Right lobe of liver (tissue), 6 donors: Measurements from ENCODE around the gene GRIPAP1. TPM values are rescaled to one million over a fixed set of nuclear protein-coding genes. Genes with fewer than 3 reads are reported as not detected.

Source experiments
- ATAC-seq, 4 donors: fragments of 200-7000 bp; cut with Tn5 transposase; one replicate each; pipeline ENCODE4 v1.9.1; 2020; ENCODE audit warnings: mild to moderate bottlenecking in 4 of 4, moderate library complexity in 4 of 4
- DNase-seq, 3 donors: peaks; one replicate each; pipeline ENCODE4 v3.0.0-alpha.2; 2020
- H3K27ac ChIP-seq, 3 donors: fragments of 200-600 bp; one replicate each; pipeline ENCODE4 v1.8.0; 2022
- H3K27me3 ChIP-seq, 2 donors: fragments of 200-600 bp; one replicate each; pipeline ENCODE4 v1.8.0; 2022
- H3K36me3 ChIP-seq, 4 donors: fragments of 200-600 bp; sonication (generic) in 1 of 4; one replicate each; pipeline versions ENCODE4 v1.5.1 to v1.8.0; 2017 to 2022; ENCODE audit warnings: control low read depth in 1 of 4
- H3K4me1 ChIP-seq, 4 donors: fragments of 200-600 bp; sonication (generic) in 1 of 4; one replicate each; pipeline versions ENCODE4 v1.5.1 to v1.8.0; 2017 to 2022; ENCODE audit warnings: control low read depth in 1 of 4
- H3K4me3 ChIP-seq, 3 donors: fragments of 200-600 bp; one replicate each; pipeline ENCODE4 v1.8.0; 2022
- H3K9me3 ChIP-seq, 4 donors: fragments of 200-600 bp; sonication (generic) in 1 of 4; one replicate each; pipeline versions ENCODE4 v1.5.1 to v1.8.0; 2017 to 2022; ENCODE audit warnings: control low read depth in 1 of 4
- POLR2A ChIP-seq: fragments of 450-650 bp; IDR thresholded peaks from one replicate; pipeline ENCODE4 v1.6.1; 2017; ENCODE audit warnings: antibody characterized with exemption, mild to moderate bottlenecking
- WGBS: methylation state at CpG from one replicate; pipeline ENCODE4 v1.1.6; 2018; ENCODE audit warnings: low coverage, low lambda C conversion rate; ENCODE audit not compliant: insufficient coverage; ENCODE audit errors: missing lambda C conversion rate; 5-methylcytosine and 5-hydroxymethylcytosine counted together
- intact Hi-C, 2 donors: fragments of 100-400 bp; cut with DNase I; formaldehyde crosslinking; loops; one replicate each; pipeline versions ENCODE4 v1.11.2 to v1.14.1; 2022
- total RNA-seq, 6 experiments: library from RNA; depleted of rRNA in 2 of 6; stranded (reverse); fragments of >200 nt in 2 of 6; fragmentation: NEBNext Ultra II Directional in 3 of 6; extraction: Animal tissue kit (Norgen Biotek cat#: 25700) in 3 of 6; gene quantifications; one replicate each; pipeline versions ENCODE4 v1.1.0 to v1.2.4, GENCODE V29; 2016 to 2023
- TF ChIP-seq, protein P1 (sequence below), 4 donors: fragments of 200-600 bp in 3 of 4; fragments of 450-650 bp in 1 of 4; IDR thresholded peaks; one replicate each; pipeline versions ENCODE4 v1.5.1 to v1.8.0; 2016 to 2022; ENCODE audit warnings: antibody characterized with exemption in 4 of 4, mild to moderate bottlenecking in 2 of 4
- donor health status: DM: no; HTN: yes; CAD: no.
- donor health status: DM: no; HTN: no; CAD: no.
- donor health status: DM: no; HTN: no; CAD: no.
- donor health status: DM: no; HTN: yes; CAD: no.
- donor health status: DM: no; HTN: yes; CAD: no.

The GRIPAP1 gene
- total RNA-seq, 6 experiments from 2014 or later: 15.3 to 32.1 (median 22.0) TPM

- TF ChIP-seq, protein P1, sequence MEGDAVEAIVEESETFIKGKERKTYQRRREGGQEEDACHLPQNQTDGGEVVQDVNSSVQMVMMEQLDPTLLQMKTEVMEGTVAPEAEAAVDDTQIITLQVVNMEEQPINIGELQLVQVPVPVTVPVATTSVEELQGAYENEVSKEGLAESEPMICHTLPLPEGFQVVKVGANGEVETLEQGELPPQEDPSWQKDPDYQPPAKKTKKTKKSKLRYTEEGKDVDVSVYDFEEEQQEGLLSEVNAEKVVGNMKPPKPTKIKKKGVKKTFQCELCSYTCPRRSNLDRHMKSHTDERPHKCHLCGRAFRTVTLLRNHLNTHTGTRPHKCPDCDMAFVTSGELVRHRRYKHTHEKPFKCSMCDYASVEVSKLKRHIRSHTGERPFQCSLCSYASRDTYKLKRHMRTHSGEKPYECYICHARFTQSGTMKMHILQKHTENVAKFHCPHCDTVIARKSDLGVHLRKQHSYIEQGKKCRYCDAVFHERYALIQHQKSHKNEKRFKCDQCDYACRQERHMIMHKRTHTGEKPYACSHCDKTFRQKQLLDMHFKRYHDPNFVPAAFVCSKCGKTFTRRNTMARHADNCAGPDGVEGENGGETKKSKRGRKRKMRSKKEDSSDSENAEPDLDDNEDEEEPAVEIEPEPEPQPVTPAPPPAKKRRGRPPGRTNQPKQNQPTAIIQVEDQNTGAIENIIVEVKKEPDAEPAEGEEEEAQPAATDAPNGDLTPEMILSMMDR (IDR thresholded peaks at IDR 0.05): no peak
- TF ChIP-seq POLR2A: no peak
- Histone ChIP-seq H3K27ac (peak overlapping the region in 1 of 3 donors; percentile 57), H3K27me3 (no peaks in the 10 kb centered on the region), H3K36me3 (no peaks in the 10 kb centered on the region), H3K4me1 (peaks cover 0 to 9% (median 0%) of the 10 kb centered on the region in 4 donors), H3K4me3 (no peak overlapping the region), H3K9me3 (no peaks in the 10 kb centered on the region)
- ATAC-seq: no peak
- intact Hi-C loops: no loop called here
- DNase-seq: no peak
- 52% methylated on average over 2 of the region's 2 CpGs for WGBS
Measured at GRCh38 chrX:49019050-49019449, 17.0 kb upstream of the GRIPAP1 start.

- no peak overlapping the region for H3K4me3 ChIP-seq
- no peaks in the 10 kb centered on the region for H3K4me1 ChIP-seq
- TF ChIP-seq POLR2A: no peak
- TF ChIP-seq, protein P1 (IDR thresholded peaks at IDR 0.05): no peak
- no peaks in the 10 kb centered on the region for H3K9me3 ChIP-seq
- WGBS: 81% methylated on average over 5 of the region's 5 CpGs
- H3K27me3 ChIP-seq: no peaks in the 10 kb centered on the region
- H3K36me3 ChIP-seq: no peaks in the 10 kb centered on the region
- intact Hi-C loops: no loop called here
- H3K27ac ChIP-seq: no peak overlapping the region
- ATAC-seq (no peak), DNase-seq (no peak)
Measured at GRCh38 chrX:49003696-49004095, 1.6 kb upstream of the GRIPAP1 start.

DNA sequence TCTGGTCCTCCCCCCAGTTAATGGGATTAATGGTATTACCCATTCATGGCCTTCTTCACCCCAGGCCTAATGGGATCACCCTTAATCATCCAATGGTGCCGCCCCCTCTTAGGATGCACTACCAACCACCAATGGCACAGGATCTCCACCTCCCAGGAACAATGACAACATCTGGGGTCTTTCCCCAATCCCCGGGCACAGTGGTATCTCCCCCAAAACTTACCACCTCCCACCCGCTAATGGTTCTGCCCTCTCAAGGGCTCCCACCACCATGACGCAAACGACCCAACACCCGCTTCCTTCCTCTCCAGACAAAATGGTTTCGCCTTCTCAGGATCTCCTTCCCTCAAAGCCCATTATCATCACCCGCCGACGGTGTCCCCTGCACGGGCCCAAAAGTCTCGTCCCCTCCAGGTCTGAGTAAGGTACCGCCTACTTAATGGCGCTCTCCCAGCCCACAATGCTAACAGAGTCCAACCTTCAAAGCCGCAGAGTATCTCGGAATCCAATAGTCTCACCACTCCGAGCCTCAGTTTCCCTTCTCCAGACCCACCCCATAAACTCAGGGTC lies 458 bp downstream of the GRIPAP1 start:
- H3K27ac ChIP-seq: peak overlapping the region; percentile 30 to 87 (median 83)
- no peak for DNase-seq
- WGBS: 25% methylated on average over 16 of the region's 17 CpGs
- peak overlapping the region; percentile 44 to 70 (median 65) for H3K4me3 ChIP-seq
- H3K27me3 ChIP-seq: no peaks in the 10 kb centered on the region
- no peaks in the 10 kb centered on the region for H3K4me1 ChIP-seq
- intact Hi-C loops: no loop called here
- ATAC-seq: peak; percentile 12 to 38 (median 24)
- no peaks in the 10 kb centered on the region for H3K9me3 ChIP-seq
- H3K36me3 ChIP-seq: no peaks in the 10 kb centered on the region
- no peak for TF ChIP-seq POLR2A
- TF ChIP-seq, protein P1 (IDR thresholded peaks at IDR 0.05): no peak

DNA sequence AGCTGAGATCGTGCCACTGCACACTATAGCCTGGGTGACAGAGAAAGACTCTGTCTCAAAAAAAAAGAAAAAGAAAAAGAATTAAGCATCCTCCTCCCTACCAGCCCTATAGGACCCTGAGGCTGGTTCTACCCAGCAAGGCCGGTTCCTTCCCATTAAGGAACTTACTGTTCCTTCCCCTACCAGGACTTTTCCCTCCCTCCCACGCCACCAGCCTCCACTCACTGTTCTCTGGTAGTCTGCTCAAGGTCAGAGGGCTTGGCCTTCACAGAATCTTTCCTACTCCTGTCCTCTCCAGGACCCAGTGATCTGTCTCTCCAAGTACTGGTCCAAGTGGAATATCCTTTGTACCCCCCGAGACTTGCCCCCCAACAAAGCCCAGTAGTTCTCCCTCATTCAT lies 1.4 kb downstream of the GRIPAP1 start:
- H3K27me3 ChIP-seq: no peaks in the 10 kb centered on the region
- ATAC-seq (no peak), DNase-seq (no peak)
- WGBS: 76% methylated on average over 3 of the region's 4 CpGs
- H3K27ac ChIP-seq: no peak overlapping the region
- TF ChIP-seq, protein P1 (IDR thresholded peaks at IDR 0.05): no peak
- no peak for TF ChIP-seq POLR2A
- H3K4me1 ChIP-seq: no peaks in the 10 kb centered on the region
- no peaks in the 10 kb centered on the region for H3K9me3 ChIP-seq
- H3K4me3 ChIP-seq: no peak overlapping the region
- intact Hi-C loops: no loop called here
- no peaks in the 10 kb centered on the region for H3K36me3 ChIP-seq
